ENCODE results near the gene KRTAP21-3.
"Not testable (repeated sequence)": the region's sequence is repeated elsewhere in the genome, so short reads cannot be mapped to it uniquely, and the experiment has no call there.

The KRTAP21-3 gene, protein sequence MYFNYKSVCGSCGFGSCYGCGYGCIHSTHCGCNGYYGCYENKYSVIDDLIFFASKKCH
- 0 reads per million in 2 donors for total RNA-seq

GRCh38 chr21:30718239-30718909 lies at the start of gene KRTAP21-3:
Gene KRTAP21-3, minus strand, starts transcription at chr21:30718777. Its CDS starts 18 bp downstream, at chr21:30718759.
- DNase-seq: no peak

- no peak for DNase-seq
These were observed 42.2 kb upstream of the KRTAP21-3 start for GRCh38 chr21:30760776-30761175.

- DNase-seq: no peak
These were observed 39.7 kb upstream of the KRTAP21-3 start for GRCh38 chr21:30758306-30758705.

- DNase-seq: not testable (repeated sequence)
These were observed 36.8 kb upstream of the KRTAP21-3 start, which contains the start of gene KRTAP21-1 for GRCh38 chr21:30755328-30755727. Gene KRTAP21-1, minus strand, starts transcription at chr21:30755428. Its CDS starts 50 bp downstream, at chr21:30755378.

DNA sequence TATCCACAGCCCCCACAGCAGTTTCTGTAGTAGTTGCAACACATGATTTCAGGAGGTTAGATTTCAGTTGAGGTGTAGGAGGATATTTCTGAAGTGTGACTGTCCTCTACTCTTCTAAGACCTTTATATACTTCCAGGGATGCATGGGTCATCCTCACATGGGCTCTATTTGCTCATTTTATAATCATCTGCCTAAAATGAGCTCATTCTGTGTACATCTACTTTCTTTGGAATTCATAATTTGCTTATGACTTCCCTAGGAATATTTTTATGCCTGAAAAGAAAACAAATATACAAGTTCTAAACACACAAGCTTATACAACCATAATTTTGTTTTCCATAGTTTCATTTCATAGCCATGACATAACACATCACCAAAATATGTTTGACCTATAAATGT lies 28.6 kb upstream of the KRTAP21-3 start, which contains the start of gene KRTAP21-2:
Gene KRTAP21-2 (minus strand): TSS at position 101 of the 400 bp plus-strand sequence. CDS start 57 bp downstream, at position 44.
- no peak for DNase-seq

DNA sequence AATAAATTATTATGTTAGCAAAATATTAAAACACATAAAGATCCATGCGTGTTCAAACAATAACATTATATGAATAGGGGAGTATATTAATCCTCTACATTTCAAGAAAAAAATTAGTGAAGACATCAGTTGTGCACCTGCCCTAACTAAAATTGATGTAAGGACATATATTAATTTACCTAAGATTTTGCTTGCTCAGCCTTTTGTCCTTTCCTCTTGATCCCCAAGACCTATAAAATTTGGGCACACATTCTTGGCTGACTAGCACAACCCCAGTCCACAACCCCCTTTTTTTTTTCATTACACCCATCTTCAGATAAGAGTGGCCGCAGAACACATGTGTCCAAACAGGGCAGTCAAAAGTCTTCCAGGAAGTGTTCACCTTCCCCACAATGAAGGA lies 21.9 kb upstream of the KRTAP21-3 start:
- DNase-seq: no peak

GRCh38 chr21:30733026-30733425 lies 14.4 kb upstream of the KRTAP21-3 start:
- no peak for DNase-seq

GRCh38 chr21:30726726-30727125 lies 8.1 kb upstream of the KRTAP21-3 start:
- DNase-seq: no peak

DNA sequence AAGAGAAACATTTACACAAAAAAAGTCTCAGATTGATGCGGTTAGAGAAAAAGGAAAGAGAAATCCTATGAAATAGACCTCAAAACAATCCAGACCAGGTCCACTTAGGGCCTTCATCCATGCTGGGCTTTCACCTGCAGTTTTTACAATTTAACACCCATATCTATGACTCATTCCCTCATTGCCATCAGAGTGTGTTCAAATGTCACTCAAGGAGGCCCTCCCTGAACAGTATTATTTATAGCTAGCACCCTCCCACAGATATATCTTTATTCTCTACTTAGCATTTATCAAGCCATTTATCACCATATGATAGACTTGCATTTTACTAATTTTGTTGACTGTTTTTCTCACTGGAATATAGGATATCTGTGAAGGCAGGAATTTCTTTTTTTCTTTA lies 824 bp upstream of the KRTAP21-3 start:
- DNase-seq: no peak

- no peak for DNase-seq
These were observed 1.5 kb downstream of the KRTAP21-3 start for GRCh38 chr21:30717105-30717504.

- DNase-seq: no peak
These were observed 3.6 kb downstream of the KRTAP21-3 start for GRCh38 chr21:30714946-30715345.

GRCh38 chr21:30714456-30714855 lies 4.1 kb downstream of the KRTAP21-3 start:
- DNase-seq: no peak

- no peak for DNase-seq
These were observed 4.8 kb downstream of the KRTAP21-3 start for GRCh38 chr21:30713766-30714165.

- DNase-seq: no peak
These were observed 8.1 kb downstream of the KRTAP21-3 start for GRCh38 chr21:30710499-30710898.

- DNase-seq: no peak
These were observed 11.2 kb downstream of the KRTAP21-3 start for GRCh38 chr21:30707409-30707808.

- DNase-seq: no peak
These were observed 22.6 kb downstream of the KRTAP21-3 start for GRCh38 chr21:30695956-30696355.

- no peak for DNase-seq
These were observed 28.8 kb downstream of the KRTAP21-3 start for GRCh38 chr21:30689822-30690221.

- DNase-seq: no peak
These were observed 34.1 kb downstream of the KRTAP21-3 start for GRCh38 chr21:30684506-30684905.

- DNase-seq: no peak
These were observed 38.0 kb downstream of the KRTAP21-3 start for GRCh38 chr21:30680586-30680985.

- no peak for DNase-seq
These were observed 41.8 kb downstream of the KRTAP21-3 start for GRCh38 chr21:30676737-30677136.

DNA sequence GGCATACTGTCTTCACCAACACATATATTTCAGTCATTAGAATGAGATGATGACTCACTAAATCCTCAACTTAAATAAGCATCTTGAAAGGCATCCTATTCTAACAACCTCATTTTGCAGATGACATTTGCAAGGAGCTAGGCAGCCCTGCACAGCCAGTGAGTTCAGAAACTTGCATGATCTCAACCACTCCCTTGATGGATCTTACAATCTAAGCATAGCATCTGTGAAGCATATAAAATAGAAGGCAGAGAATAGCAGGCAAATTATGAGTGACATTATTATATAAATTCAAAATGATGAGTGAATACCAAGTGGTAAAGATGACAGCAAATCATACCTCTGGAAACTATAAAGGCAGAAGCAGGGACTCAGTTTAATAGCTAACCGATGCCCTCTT lies 44.3 kb downstream of the KRTAP21-3 start:
- DNase-seq: no peak

DNA sequence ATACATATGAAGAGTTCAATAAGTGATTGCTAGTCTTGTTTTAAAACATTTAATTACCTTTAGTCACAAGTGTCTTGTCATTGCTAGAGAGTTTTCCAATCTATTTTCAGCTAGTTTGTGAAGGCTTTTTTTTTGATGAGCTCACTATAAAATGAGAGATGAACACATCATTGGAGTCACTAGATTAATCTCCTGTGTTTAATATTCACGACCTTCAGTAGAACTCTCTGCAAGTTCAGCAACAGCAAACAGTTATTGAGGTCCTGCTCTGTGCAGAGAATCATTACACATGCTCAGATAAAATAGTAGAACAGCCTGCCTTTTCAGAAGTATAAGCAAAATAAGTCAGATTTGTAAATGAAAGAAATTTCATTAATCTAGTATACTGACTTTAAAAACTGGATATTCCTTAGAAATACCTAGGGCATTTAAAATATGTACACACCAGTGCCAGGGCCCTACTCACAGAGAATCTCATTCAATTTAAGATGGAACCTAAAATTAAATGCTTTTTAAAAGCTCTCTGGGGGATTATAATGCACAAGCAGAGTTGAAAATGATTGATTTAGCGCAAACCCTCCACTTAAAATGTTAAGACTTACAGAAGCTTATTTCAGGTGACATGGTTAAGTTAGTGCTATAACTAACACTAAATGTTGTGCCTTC lies 45.5 kb downstream of the KRTAP21-3 start:
- no peak for DNase-seq

DNA sequence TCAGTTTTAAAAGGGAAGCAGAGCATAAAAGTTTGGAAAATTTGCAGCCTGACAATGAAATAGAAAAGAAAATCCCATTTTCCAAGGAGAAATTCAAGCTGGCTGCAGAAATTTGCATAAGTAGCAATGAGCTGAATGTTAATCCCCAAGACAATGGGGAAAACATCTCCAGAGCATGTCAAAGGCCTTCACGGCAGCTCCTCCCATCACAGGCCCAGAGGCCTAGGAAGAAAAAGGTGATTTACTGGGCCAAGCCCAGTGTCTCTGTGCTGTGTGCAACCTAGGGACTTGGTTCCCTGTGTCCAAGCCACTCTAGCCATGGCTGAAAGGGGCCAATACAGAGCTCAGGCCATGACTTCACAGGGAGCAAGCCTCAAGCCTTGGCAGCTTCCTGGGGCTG lies 49.8 kb downstream of the KRTAP21-3 start:
- no peak for DNase-seq

Measured in T-helper 9 cell (primary cell).